PC-3 (cell line): ENCODE measurements around the gene WHRN.

Experiments used
- EZH2 ChIP-seq: fragments of 300-600 bp; sonication (generic); IDR thresholded peaks from one replicate; pipeline ENCODE4 v1.6.1; 2017; ENCODE audit warnings: antibody characterized with exemption, mild to moderate bottlenecking, low read length; ENCODE audit not compliant: unreplicated experiment
- TF ChIP-seq, protein P1 (sequence below): fragments of 300-600 bp; sonication (generic); conservative IDR thresholded peaks from 2 replicates; pipeline ENCODE4 v1.5.1; 2017; ENCODE audit warnings: antibody characterized with exemption, low read depth, mild to moderate bottlenecking, low read length

DNA sequence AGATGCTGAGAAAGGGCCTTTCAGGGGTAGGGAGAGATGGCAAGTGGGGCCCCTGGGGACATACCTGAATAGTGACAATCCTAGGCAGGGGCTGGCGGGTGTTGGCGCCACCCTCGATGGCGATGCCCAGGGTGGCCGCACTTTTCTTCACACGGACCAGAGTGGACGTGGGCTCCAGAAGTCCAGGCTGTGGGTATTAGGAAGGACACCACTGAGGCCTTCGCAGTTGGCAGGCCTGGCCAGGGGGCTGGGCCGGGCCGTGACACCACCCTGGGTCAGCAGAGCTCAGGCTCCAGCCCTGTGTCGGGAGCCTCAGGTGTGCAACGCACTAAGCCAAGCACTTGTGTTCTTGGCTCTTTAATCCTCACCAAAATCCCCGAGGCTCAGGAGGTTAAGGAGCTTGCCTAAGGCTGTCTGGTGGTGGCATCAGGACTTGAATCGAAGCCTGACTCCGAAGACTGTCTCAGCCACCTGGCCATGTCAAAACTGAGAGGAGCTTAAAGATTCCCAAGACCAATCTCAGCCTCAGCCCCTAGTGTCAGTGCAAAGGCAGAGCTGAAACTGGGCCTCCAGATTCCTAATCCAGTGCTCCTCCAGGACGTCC lies 102.0 kb downstream of the WHRN start:
- TF ChIP-seq, protein P1, sequence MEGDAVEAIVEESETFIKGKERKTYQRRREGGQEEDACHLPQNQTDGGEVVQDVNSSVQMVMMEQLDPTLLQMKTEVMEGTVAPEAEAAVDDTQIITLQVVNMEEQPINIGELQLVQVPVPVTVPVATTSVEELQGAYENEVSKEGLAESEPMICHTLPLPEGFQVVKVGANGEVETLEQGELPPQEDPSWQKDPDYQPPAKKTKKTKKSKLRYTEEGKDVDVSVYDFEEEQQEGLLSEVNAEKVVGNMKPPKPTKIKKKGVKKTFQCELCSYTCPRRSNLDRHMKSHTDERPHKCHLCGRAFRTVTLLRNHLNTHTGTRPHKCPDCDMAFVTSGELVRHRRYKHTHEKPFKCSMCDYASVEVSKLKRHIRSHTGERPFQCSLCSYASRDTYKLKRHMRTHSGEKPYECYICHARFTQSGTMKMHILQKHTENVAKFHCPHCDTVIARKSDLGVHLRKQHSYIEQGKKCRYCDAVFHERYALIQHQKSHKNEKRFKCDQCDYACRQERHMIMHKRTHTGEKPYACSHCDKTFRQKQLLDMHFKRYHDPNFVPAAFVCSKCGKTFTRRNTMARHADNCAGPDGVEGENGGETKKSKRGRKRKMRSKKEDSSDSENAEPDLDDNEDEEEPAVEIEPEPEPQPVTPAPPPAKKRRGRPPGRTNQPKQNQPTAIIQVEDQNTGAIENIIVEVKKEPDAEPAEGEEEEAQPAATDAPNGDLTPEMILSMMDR, result no peak
- TF ChIP-seq EZH2, result no peak
